ENCODE measurements around the gene GPS1.

Gene GPS1

GRCh38 chr17:82047379-82047778, 4.3 kb upstream of the GPS1 start:
- DNase-seq, result no peak

- no peak for DNase-seq
These were observed 3.7 kb upstream of the GPS1 start for GRCh38 chr17:82047914-82048570.

- DNase-seq, result no peak
These were observed 3.1 kb upstream of the GPS1 start for GRCh38 chr17:82048571-82048971.

GRCh38 chr17:82049106-82049505, 2.6 kb upstream of the GPS1 start:
- DNase-seq, result no peak

- no peak for DNase-seq
These were observed 2.2 kb upstream of the GPS1 start for GRCh38 chr17:82049521-82049971.

- no peak for DNase-seq
These were observed 1.4 kb upstream of the GPS1 start for GRCh38 chr17:82050152-82050760.

- no peak for DNase-seq
These were observed 697 bp upstream of the GPS1 start for GRCh38 chr17:82050761-82051641.

GRCh38 chr17:82052638-82053059, 951 bp downstream of the GPS1 start:
- DNase-seq, result no peak

- no peak for DNase-seq
These were observed 1.4 kb downstream of the GPS1 start for GRCh38 chr17:82053130-82053529.

- DNase-seq, result no peak
These were observed 2.0 kb downstream of the GPS1 start for GRCh38 chr17:82053556-82054263.

GRCh38 chr17:82054351-82055022, 2.8 kb downstream of the GPS1 start:
- DNase-seq, result no peak

- DNase-seq, result no peak
These were observed 3.6 kb downstream of the GPS1 start for GRCh38 chr17:82055023-82055964.

- no peak for DNase-seq
These were observed 4.4 kb downstream of the GPS1 start for GRCh38 chr17:82055965-82056728.

GRCh38 chr17:82056729-82057621, 5.3 kb downstream of the GPS1 start:
- DNase-seq, result no peak

- no peak for DNase-seq
These were observed 6.6 kb downstream of the GPS1 start for GRCh38 chr17:82058230-82058854.

- DNase-seq, result no peak
These were observed 7.2 kb downstream of the GPS1 start for GRCh38 chr17:82058855-82059249.

GRCh38 chr17:82059272-82060000, 7.7 kb downstream of the GPS1 start:
- DNase-seq, result no peak

- DNase-seq, result no peak
These were observed 8.3 kb downstream of the GPS1 start for GRCh38 chr17:82060001-82060380.

Data from activated T-cell treated with anti-CD3 and anti-CD28 coated beads, Interleukin-2, amount 50 U/mL, for 48 hours (primary cell).